ENCODE results near the gene GLRX3.

DNA sequence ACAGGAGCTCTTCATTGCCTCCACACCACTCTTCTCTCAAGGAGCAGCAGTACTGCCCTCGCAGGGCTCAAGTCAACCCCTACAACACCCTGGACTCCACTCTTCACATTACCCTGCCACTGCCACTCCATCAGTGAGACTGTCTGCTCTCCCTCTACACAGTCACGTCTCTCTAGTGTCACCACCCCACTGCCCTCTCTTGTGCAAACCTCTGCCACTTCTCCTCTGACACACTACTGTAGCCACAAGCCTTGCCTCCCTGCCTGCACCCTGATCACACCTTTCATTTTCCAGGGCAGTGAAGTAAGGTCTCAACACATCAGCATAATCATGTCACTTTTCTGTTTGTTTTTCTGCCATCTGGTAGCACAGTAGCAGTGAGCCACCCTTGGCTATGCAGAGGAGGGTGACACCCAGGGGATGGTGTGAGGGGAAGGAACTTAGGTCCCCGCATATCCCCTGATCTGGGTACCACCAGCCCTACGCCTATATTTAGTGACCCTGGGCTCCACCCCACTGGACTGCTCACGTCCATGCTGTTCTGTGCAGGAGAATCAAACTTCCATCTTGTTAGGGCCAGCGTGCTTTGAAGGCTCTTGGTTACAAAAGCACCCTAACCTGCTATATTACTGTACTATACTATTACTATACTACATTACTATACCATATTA, 27.1 kb upstream of the GLRX3 start:
- TF ChIP-seq, protein P1, sequence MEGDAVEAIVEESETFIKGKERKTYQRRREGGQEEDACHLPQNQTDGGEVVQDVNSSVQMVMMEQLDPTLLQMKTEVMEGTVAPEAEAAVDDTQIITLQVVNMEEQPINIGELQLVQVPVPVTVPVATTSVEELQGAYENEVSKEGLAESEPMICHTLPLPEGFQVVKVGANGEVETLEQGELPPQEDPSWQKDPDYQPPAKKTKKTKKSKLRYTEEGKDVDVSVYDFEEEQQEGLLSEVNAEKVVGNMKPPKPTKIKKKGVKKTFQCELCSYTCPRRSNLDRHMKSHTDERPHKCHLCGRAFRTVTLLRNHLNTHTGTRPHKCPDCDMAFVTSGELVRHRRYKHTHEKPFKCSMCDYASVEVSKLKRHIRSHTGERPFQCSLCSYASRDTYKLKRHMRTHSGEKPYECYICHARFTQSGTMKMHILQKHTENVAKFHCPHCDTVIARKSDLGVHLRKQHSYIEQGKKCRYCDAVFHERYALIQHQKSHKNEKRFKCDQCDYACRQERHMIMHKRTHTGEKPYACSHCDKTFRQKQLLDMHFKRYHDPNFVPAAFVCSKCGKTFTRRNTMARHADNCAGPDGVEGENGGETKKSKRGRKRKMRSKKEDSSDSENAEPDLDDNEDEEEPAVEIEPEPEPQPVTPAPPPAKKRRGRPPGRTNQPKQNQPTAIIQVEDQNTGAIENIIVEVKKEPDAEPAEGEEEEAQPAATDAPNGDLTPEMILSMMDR (IDR thresholded peaks at IDR 0.05), result no peak
- no peak for TF ChIP-seq EZH2 (IDR thresholded peaks at IDR 0.05; ENCODE audit: borderline replicate concordance, insufficient read depth, low read depth, low read length, poor library complexity, severe bottlenecking)
